H1 (cell line): ENCODE measurements around the gene TBX18.

Experiments used
- CEBPB ChIP-seq: IDR thresholded peaks from 2 replicates; pipeline ENCODE4 v1.6.1; 2012; ENCODE audit warnings: low read depth, low read length
- CHD2 ChIP-seq: IDR thresholded peaks from 2 replicates; pipeline ENCODE4 v1.6.1; 2012; ENCODE audit warnings: low read length, improper control_type of control experiment
- CTBP2 ChIP-seq: IDR thresholded peaks from 2 replicates; pipeline ENCODE4 v1.7.0; 2011; ENCODE audit warnings: borderline replicate concordance, mild to moderate bottlenecking, moderate library complexity, mixed read lengths, low read length; ENCODE audit not compliant: insufficient read depth, insufficient read length
- CTCF ChIP-seq, 3 experiments: IDR thresholded peaks; 1 replicate in 2 of 3; 2 replicates in 1 of 3; pipeline versions ENCODE4 v1.5.1 to v1.6.1; 2011; ENCODE audit warnings: low read length in 3 of 3, mild to moderate bottlenecking in 3 of 3, inconsistent platforms in 2 of 3, low read depth in 1 of 3, moderate library complexity in 1 of 3; ENCODE audit not compliant: insufficient read depth in 1 of 3; ENCODE audit errors: control extremely low read depth in 1 of 3
- EGR1 ChIP-seq: IDR thresholded peaks from 2 replicates; pipeline ENCODE4 v1.6.1; 2011; ENCODE audit warnings: low read depth, low read length, borderline replicate concordance
- EP300 ChIP-seq, 2 experiments: IDR thresholded peaks; 1 replicate in 1 of 2; 2 replicates in 1 of 2; pipeline ENCODE4 v1.6.1; 2011 to 2012; ENCODE audit warnings: low read depth in 2 of 2, low read length in 2 of 2, mild to moderate bottlenecking in 2 of 2, borderline replicate concordance in 1 of 2, inconsistent platforms in 1 of 2, moderate library complexity in 1 of 2
- EZH2 ChIP-seq: fragments of 200-600 bp; sonication (generic); IDR thresholded peaks from 2 replicates; pipeline ENCODE4 v1.7.1; 2012; ENCODE audit warnings: low read depth, mild to moderate bottlenecking, moderate library complexity, low read length, inconsistent platforms; ENCODE audit not compliant: severe bottlenecking
- GABPA ChIP-seq: IDR thresholded peaks from 2 replicates; pipeline ENCODE4 v1.6.1; 2011; ENCODE audit warnings: mild to moderate bottlenecking, low read length, moderate library complexity, borderline replicate concordance; ENCODE audit not compliant: insufficient read depth
- SIN3A ChIP-seq, 2 experiments: IDR thresholded peaks in 1 of 2; conservative IDR thresholded peaks in 1 of 2; 2 replicates each; pipeline ENCODE4 v1.6.1; 2011 to 2012; ENCODE audit warnings: low read length in 2 of 2, improper control_type of control experiment in 1 of 2, low read depth in 1 of 2, mild to moderate bottlenecking in 1 of 2
- SUZ12 ChIP-seq: fragments of 200-600 bp; sonication (generic); IDR thresholded peaks from 2 replicates; pipeline ENCODE4 v1.6.1; 2012; ENCODE audit warnings: mild to moderate bottlenecking, inconsistent platforms, low read length, moderate library complexity, mixed read lengths
- USF2 ChIP-seq: IDR thresholded peaks from 2 replicates; pipeline ENCODE4 v1.6.1; 2011; ENCODE audit warnings: low read length, improper control_type of control experiment

GRCh38 chr6:84762220-84763002 is 2.0 kb downstream of the TBX18 start:
- TF ChIP-seq SIN3A (conservative IDR thresholded peaks at IDR 0.05 in 1 of 2, IDR thresholded peaks at IDR 0.05 in 1 of 2; ENCODE audit: low read depth in 1 of 2, low read length in 2 of 2) (no peak), CEBPB (no peak), CTCF (IDR thresholded peaks at IDR 0.05; ENCODE audit: control extremely low read depth in 1 of 3, insufficient read depth in 1 of 3, low read depth in 1 of 3, low read length in 3 of 3) (no peak), CTBP2 (no peak), CHD2 (no peak), GABPA (no peak), SUZ12 (no peak; the same call in 1 of the 2 replicates), USF2 (no peak), EP300 (IDR thresholded peaks at IDR 0.05; ENCODE audit: borderline replicate concordance in 1 of 2, low read depth in 2 of 2, low read length in 2 of 2) (no peak), EZH2 (no peak), EGR1 (no peak)
